Left renal pelvis (tissue), 4 donors: Measurements from ENCODE around the gene ILK. TPM values are rescaled to one million over a fixed set of nuclear protein-coding genes. Genes with fewer than 3 reads are reported as not detected.
A peak's percentile ranks its signal among the peaks of the same experiment; 100 is the strongest.

ENCODE experiments used
- DNase-seq, 4 donors: peaks; one replicate each; pipeline ENCODE4 v3.0.0-alpha.2; 2013; ENCODE audit warnings: low read depth in 4 of 4, low spot score in 3 of 4
- polyA plus RNA-seq, 4 donors: library from polyadenylated mRNA; unstranded; fragments of 120-200 nt; gene quantifications; one replicate each; pipeline ENCODE4 v1.2.1, GENCODE V29; 2013; ENCODE audit not compliant: insufficient read length in 4 of 4

ILK gene
- polyA plus RNA-seq, 4 donors, result 141 to 176 (median 151) TPM

GRCh38 chr11:6619004-6619745 is 15.6 kb downstream of the ILK start, which contains the start of gene TPP1:
Gene TPP1 (minus strand): TSS chr11:6619422. CDS start chr11:6619400, 22 bp downstream.
- peak in 3 of 4 donors; percentile 84 to 92 (median 89) for DNase-seq

GRCh38 chr11:6620636-6621035 is 17.1 kb downstream of the ILK start:
- no peak for DNase-seq

GRCh38 chr11:6621711-6622211 is 18.2 kb downstream of the ILK start:
- no peak for DNase-seq

GRCh38 chr11:6622261-6623171 is 18.9 kb downstream of the ILK start:
- no peak for DNase-seq

- DNase-seq, result no peak
Observed at GRCh38 chr11:6623391-6624363, 20.1 kb downstream of the ILK start.

GRCh38 chr11:6625156-6625831 is 21.7 kb downstream of the ILK start:
- DNase-seq, result no peak

- DNase-seq, result no peak
Observed at GRCh38 chr11:6625832-6626420, 22.4 kb downstream of the ILK start.

- DNase-seq, result no peak
Observed at GRCh38 chr11:6626971-6627761, 23.6 kb downstream of the ILK start.

GRCh38 chr11:6627762-6628241 is 24.2 kb downstream of the ILK start:
- DNase-seq, result no peak

GRCh38 chr11:6628526-6628925 is 25.0 kb downstream of the ILK start:
- DNase-seq, result no peak

- no peak for DNase-seq
Observed at GRCh38 chr11:6629573-6629891, 26.0 kb downstream of the ILK start.

GRCh38 chr11:6629892-6630631 is 26.5 kb downstream of the ILK start:
- no peak for DNase-seq

GRCh38 chr11:6630632-6631291 is 27.2 kb downstream of the ILK start:
- DNase-seq, result no peak

GRCh38 chr11:6631361-6631890 is 27.9 kb downstream of the ILK start:
- DNase-seq, result no peak

GRCh38 chr11:6632116-6633073 is 28.8 kb downstream of the ILK start:
- no peak for DNase-seq
